Tibial artery (tissue), 4 donors: ENCODE results near the gene PIH1D1.

ENCODE experiments used
- DNase-seq, 2 donors: peaks; one replicate each; pipeline ENCODE4 v3.0.0-alpha.2; 2019
- H3K27ac ChIP-seq, 2 donors: fragments of 200-600 bp; sonication (generic) in 1 of 2; 1 replicate in 1 of 2; 2 replicates in 1 of 2; pipeline ENCODE4 v1.5.1; 2018 to 2019; ENCODE audit warnings: mild to moderate bottlenecking in 1 of 2
- H3K27me3 ChIP-seq, 2 donors: fragments of 200-600 bp; sonication (generic) in 1 of 2; one replicate each; pipeline versions ENCODE4 v1.5.1 to v1.6.0; 2016 to 2019
- H3K36me3 ChIP-seq, 3 donors: fragments of 200-600 bp; sonication (generic) in 2 of 3; one replicate each; pipeline ENCODE4 v1.5.1; 2016 to 2019; ENCODE audit warnings: mild to moderate bottlenecking in 2 of 3
- H3K4me1 ChIP-seq, 4 donors: fragments of 200-600 bp; sonication (generic) in 2 of 4; 1 replicate in 3 of 4; 2 replicates in 1 of 4; pipeline ENCODE4 v1.5.1; 2016 to 2019
- H3K4me3 ChIP-seq, 2 donors: fragments of 200-600 bp; sonication (generic) in 1 of 2; 1 replicate in 1 of 2; 2 replicates in 1 of 2; pipeline ENCODE4 v1.5.1; 2018 to 2019; ENCODE audit warnings: mild to moderate bottlenecking in 2 of 2
- H3K9me3 ChIP-seq, 3 donors: fragments of 200-600 bp; sonication (generic) in 1 of 3; one replicate each; pipeline ENCODE4 v1.5.1; 2016 to 2019
- CTCF ChIP-seq, 2 experiments: fragments of 200-600 bp in 1 of 2; fragments of 450-650 bp in 1 of 2; IDR thresholded peaks; one replicate each; pipeline ENCODE4 v1.5.1; 2017 to 2019; ENCODE audit warnings: antibody characterized with exemption in 2 of 2, mild to moderate bottlenecking in 1 of 2, moderate library complexity in 1 of 2
- intact Hi-C: fragments of 100-400 bp; cut with DNase I; formaldehyde crosslinking; loops from one replicate; pipeline ENCODE4 v1.15.0; 2023; ENCODE audit warnings: low total_unique reads

Gene PIH1D1

GRCh38 chr19:49479975-49480628 lies 28.5 kb upstream of the PIH1D1 start:
- Histone ChIP-seq H3K9me3 (no peaks in the 10 kb centered on the region), H3K27ac (no peak overlapping the region), H3K4me1 (peaks cover 0 to 7% (median 3%) of the 10 kb centered on the region in 4 donors), H3K36me3 (peaks cover 0 to 21% (median 0%) of the 10 kb centered on the region in 3 donors), H3K27me3 (no peaks in the 10 kb centered on the region), H3K4me3 (no peak overlapping the region)
- no peak for DNase-seq
- TF ChIP-seq CTCF (IDR thresholded peaks at IDR 0.05): no peak
- intact Hi-C loops: no loop called here

- DNase-seq: peak in 1 of 2 donors; percentile 63
- peak overlapping the region in 1 of 2 donors; percentile 24 for H3K27ac ChIP-seq
These were observed 24.6 kb upstream of the PIH1D1 start for GRCh38 chr19:49475995-49476880.

GRCh38 chr19:49475191-49475917 lies 23.7 kb upstream of the PIH1D1 start:
- Histone ChIP-seq H3K4me3 (peak overlapping the region in 1 of 2 donors; percentile 61), H3K9me3 (no peaks in the 10 kb centered on the region), H3K27me3 (no peaks in the 10 kb centered on the region), H3K4me1 (peaks cover 0 to 20% (median 12%) of the 10 kb centered on the region in 4 donors), H3K36me3 (peaks cover 0 to 5% (median under 1%) of the 10 kb centered on the region in 3 donors), H3K27ac (peak overlapping the region; percentile 69 to 80)
- DNase-seq: no peak
- intact Hi-C loops: loop anchor here (2.0 kb wide), 1 partner anchor 71 kb away; no protein-coding TSS in a partner anchor
- TF ChIP-seq CTCF (IDR thresholded peaks at IDR 0.05): no peak

More at GRCh38 chr19:49475995-49476880, 24.6 kb upstream of the PIH1D1 start:
- Histone ChIP-seq H3K9me3 (no peaks in the 10 kb centered on the region), H3K4me3 (no peak overlapping the region), H3K36me3 (peaks cover 0 to 10% (median 0%) of the 10 kb centered on the region in 3 donors), H3K4me1 (peaks cover 0 to 20% (median 12%) of the 10 kb centered on the region in 4 donors), H3K27me3 (no peaks in the 10 kb centered on the region)
- intact Hi-C loops: loop anchor here (2.0 kb wide), 1 partner anchor 71 kb away; no protein-coding TSS in a partner anchor
- TF ChIP-seq CTCF (IDR thresholded peaks at IDR 0.05): peak in 1 of 2 experiments; percentile 32

- Histone ChIP-seq H3K27ac (peak overlapping the region; percentile 69 to 80), H3K4me1 (peaks cover 0 to 20% (median 12%) of the 10 kb centered on the region in 4 donors), H3K36me3 (peaks cover 0 to 6% (median 3%) of the 10 kb centered on the region in 3 donors), H3K4me3 (peak overlapping the region; percentile 61 to 73), H3K9me3 (no peaks in the 10 kb centered on the region), H3K27me3 (no peaks in the 10 kb centered on the region)
- no peak for TF ChIP-seq CTCF (IDR thresholded peaks at IDR 0.05)
- DNase-seq: no peak
- intact Hi-C loops: loop anchor here (2.0 kb wide), 1 partner anchor 72 kb away; no protein-coding TSS in a partner anchor
These were observed 22.9 kb upstream of the PIH1D1 start for GRCh38 chr19:49474542-49474924.
